Parathyroid adenoma (tissue), 2 donors: ENCODE data around the gene PID1.

Experiments used
- H2AFZ ChIP-seq: fragments of 300-600 bp; sonication (generic); one replicate; pipeline ENCODE4 v1.7.0; 2017; ENCODE audit warnings: antibody characterized with exemption, mild to moderate bottlenecking
- H3K27ac ChIP-seq: fragments of 300-600 bp; sonication (generic); one replicate; pipeline ENCODE4 v1.7.0; 2017
- H3K27me3 ChIP-seq: fragments of 300-600 bp; sonication (generic); one replicate; pipeline ENCODE4 v1.7.0; 2017; ENCODE audit warnings: low read length; ENCODE audit not compliant: control insufficient read depth, insufficient read depth
- H3K36me3 ChIP-seq: fragments of 300-600 bp; sonication (generic); one replicate; pipeline ENCODE4 v1.7.0; 2017; ENCODE audit warnings: low read length; ENCODE audit not compliant: control insufficient read depth, insufficient read depth
- H3K4me1 ChIP-seq: fragments of 300-600 bp; sonication (generic); one replicate; pipeline ENCODE4 v1.7.0; 2017; ENCODE audit warnings: control low read depth
- H3K4me2 ChIP-seq: fragments of 300-600 bp; sonication (generic); one replicate; pipeline ENCODE4 v1.7.0; 2017; ENCODE audit warnings: low read length
- H3K4me3 ChIP-seq: fragments of 300-600 bp; sonication (generic); one replicate; pipeline ENCODE4 v1.7.0; 2017; ENCODE audit warnings: low read depth, low read length
- H3K79me2 ChIP-seq: fragments of 300-600 bp; sonication (generic); one replicate; pipeline ENCODE4 v1.7.0; 2017; ENCODE audit warnings: control low read depth
- H3K9ac ChIP-seq: fragments of 300-600 bp; sonication (generic); one replicate; pipeline ENCODE4 v1.7.0; 2017; ENCODE audit warnings: mild to moderate bottlenecking
- H3K9me3 ChIP-seq: fragments of 300-600 bp; sonication (generic); one replicate; pipeline ENCODE4 v1.7.0; 2017; ENCODE audit warnings: low read length; ENCODE audit not compliant: control insufficient read depth
- TF ChIP-seq, protein P1 (sequence below): fragments of 300-600 bp; sonication (generic); IDR thresholded peaks from one replicate; pipeline ENCODE4 v1.7.0; 2017; ENCODE audit warnings: antibody characterized with exemption, mild to moderate bottlenecking
- donor health status: primary hyperparathyroidism.

Gene PID1

DNA sequence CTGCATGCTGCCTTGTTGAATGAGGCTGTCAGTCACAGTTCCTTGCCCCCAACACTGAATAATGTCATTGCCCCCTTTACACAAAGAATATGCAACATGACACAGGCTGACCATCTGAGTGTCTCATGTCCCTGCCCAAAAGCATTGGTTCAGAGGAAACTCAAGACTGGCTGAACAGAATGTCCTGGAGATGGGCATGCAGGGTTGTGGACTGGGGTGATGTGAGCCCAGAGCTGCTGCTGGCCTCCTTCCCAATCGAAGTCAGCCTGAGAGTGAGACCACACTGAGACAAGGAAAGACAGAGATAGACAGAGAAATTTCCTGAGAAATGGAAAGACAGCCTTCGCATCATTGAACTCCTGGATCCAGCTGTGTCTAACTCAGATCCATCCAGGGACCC, 110.1 kb downstream of the PID1 start:
- Histone ChIP-seq H3K9ac (no peak overlapping the region), H3K4me2 (no peak overlapping the region), H3K79me2 (no peaks in the 10 kb centered on the region), H3K9me3 (no peaks in the 10 kb centered on the region), H3K27me3 (no peaks in the 10 kb centered on the region), H3K36me3 (no peaks in the 10 kb centered on the region), H3K4me1 (no peaks in the 10 kb centered on the region), H3K27ac (no peak overlapping the region), H2AFZ (no peak overlapping the region), H3K4me3 (no peak overlapping the region)
- TF ChIP-seq, protein P1, sequence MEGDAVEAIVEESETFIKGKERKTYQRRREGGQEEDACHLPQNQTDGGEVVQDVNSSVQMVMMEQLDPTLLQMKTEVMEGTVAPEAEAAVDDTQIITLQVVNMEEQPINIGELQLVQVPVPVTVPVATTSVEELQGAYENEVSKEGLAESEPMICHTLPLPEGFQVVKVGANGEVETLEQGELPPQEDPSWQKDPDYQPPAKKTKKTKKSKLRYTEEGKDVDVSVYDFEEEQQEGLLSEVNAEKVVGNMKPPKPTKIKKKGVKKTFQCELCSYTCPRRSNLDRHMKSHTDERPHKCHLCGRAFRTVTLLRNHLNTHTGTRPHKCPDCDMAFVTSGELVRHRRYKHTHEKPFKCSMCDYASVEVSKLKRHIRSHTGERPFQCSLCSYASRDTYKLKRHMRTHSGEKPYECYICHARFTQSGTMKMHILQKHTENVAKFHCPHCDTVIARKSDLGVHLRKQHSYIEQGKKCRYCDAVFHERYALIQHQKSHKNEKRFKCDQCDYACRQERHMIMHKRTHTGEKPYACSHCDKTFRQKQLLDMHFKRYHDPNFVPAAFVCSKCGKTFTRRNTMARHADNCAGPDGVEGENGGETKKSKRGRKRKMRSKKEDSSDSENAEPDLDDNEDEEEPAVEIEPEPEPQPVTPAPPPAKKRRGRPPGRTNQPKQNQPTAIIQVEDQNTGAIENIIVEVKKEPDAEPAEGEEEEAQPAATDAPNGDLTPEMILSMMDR: no peak

DNA sequence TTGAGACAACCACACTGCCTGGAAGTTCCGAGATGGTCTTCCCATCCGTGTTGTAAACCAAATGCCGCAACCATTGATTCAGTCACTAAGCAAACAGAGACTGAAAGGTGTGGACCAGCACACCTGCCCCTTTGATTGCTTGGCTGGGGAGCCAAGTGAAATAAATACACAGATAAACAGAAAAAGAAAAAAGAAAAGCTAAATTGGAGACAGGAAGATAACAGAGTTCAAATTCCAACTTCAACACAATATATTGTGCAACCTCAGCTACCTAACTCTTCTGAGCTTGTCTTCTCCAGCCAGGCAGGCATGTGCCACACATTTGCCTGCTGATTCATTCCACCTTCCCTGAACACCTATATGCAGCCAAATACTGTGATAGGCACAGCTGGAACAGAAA, 110.9 kb downstream of the PID1 start:
- no peaks in the 10 kb centered on the region for H3K9me3 ChIP-seq
- no peak overlapping the region for H3K4me3 ChIP-seq
- no peaks in the 10 kb centered on the region for H3K79me2 ChIP-seq
- no peaks in the 10 kb centered on the region for H3K27me3 ChIP-seq
- H3K9ac ChIP-seq: no peak overlapping the region
- no peak overlapping the region for H3K4me2 ChIP-seq
- no peaks in the 10 kb centered on the region for H3K4me1 ChIP-seq
- H3K36me3 ChIP-seq: no peaks in the 10 kb centered on the region
- no peak overlapping the region for H3K27ac ChIP-seq
- TF ChIP-seq, protein P1: no peak
- H2AFZ ChIP-seq: no peak overlapping the region

DNA sequence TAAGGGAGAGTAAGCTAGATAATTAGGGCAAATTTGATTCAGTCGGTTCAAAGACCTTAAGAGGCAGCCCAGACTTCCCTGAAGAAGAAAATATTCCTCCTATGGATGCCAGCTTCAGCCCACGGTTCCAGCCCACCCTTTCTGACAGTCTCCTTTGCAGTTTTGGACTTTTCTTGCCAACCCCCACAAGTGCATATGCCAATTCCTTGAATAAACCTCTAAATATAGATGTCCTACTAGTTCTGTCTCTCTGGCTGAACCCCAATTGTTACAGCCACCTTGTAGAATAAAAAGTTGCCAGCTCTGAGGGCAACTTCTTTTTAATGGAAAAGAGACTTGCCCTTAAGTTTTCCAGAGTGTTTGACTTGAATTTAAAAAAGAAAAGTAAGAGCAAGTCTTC, 111.7 kb downstream of the PID1 start:
- Histone ChIP-seq H3K4me3 (no peak overlapping the region), H3K9ac (no peak overlapping the region), H3K4me2 (no peak overlapping the region), H3K27ac (no peak overlapping the region), H3K36me3 (no peaks in the 10 kb centered on the region), H3K9me3 (no peaks in the 10 kb centered on the region), H2AFZ (no peak overlapping the region), H3K27me3 (no peaks in the 10 kb centered on the region), H3K79me2 (no peaks in the 10 kb centered on the region), H3K4me1 (no peaks in the 10 kb centered on the region)
- TF ChIP-seq, protein P1: no peak

DNA sequence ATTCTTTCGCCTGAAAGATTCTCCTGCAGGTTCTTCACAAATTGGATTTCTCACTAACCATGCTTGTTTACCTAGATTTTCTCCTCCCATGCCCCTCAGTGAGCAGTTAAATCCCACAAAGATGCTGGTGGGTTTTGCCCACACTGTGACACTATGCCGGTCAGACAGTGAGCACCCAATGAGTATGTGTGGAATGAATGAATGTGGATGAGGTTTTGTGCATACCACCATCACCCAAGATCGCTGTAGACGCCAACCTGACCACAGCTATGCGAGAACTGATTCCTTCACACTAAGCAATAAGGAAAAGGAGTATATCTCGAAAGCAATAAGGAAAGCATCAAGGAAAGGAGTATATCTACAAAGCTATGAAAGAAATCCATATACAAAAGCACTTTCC, 116.7 kb downstream of the PID1 start:
- Histone ChIP-seq H3K36me3 (no peaks in the 10 kb centered on the region), H3K4me1 (no peaks in the 10 kb centered on the region), H3K9me3 (no peaks in the 10 kb centered on the region), H3K27me3 (no peaks in the 10 kb centered on the region), H2AFZ (no peak overlapping the region), H3K27ac (no peak overlapping the region), H3K9ac (no peak overlapping the region), H3K4me3 (no peak overlapping the region), H3K79me2 (no peaks in the 10 kb centered on the region), H3K4me2 (no peak overlapping the region)
- TF ChIP-seq, protein P1: no peak

DNA sequence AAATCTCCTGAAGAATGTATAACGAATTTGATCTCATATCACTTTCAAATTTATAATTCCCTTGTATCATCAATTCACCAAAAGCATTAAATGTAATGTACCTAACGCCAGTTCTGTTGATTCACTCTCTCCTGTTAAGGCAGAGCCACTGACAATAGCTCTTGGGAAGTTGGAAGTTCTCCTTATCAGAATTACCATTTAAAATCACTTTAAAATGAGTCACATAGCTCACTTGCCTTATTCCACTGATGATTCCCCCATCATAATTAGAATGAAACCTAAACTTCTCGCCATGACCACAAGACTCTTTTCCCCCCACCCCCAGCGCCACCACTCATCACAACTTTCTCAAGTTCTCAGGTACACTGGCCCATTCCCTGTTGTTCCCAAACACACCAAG, 117.1 kb downstream of the PID1 start:
- no peaks in the 10 kb centered on the region for H3K27me3 ChIP-seq
- no peak overlapping the region for H3K9ac ChIP-seq
- H3K4me1 ChIP-seq: no peaks in the 10 kb centered on the region
- no peak overlapping the region for H2AFZ ChIP-seq
- TF ChIP-seq, protein P1: no peak
- H3K4me2 ChIP-seq: no peak overlapping the region
- no peaks in the 10 kb centered on the region for H3K36me3 ChIP-seq
- no peaks in the 10 kb centered on the region for H3K9me3 ChIP-seq
- H3K27ac ChIP-seq: no peak overlapping the region
- no peak overlapping the region for H3K4me3 ChIP-seq
- no peaks in the 10 kb centered on the region for H3K79me2 ChIP-seq
